NOMO-1 (cell line): Measurements from ENCODE around the gene SHROOM4.

Source experiments
- DNase-seq, 2 experiments: peaks; one replicate each; lab custom pipeline; 2025; ENCODE audit not compliant: unreplicated experiment in 2 of 2; lab: John Stamatoyannopoulos, UW

Gene SHROOM4

DNA sequence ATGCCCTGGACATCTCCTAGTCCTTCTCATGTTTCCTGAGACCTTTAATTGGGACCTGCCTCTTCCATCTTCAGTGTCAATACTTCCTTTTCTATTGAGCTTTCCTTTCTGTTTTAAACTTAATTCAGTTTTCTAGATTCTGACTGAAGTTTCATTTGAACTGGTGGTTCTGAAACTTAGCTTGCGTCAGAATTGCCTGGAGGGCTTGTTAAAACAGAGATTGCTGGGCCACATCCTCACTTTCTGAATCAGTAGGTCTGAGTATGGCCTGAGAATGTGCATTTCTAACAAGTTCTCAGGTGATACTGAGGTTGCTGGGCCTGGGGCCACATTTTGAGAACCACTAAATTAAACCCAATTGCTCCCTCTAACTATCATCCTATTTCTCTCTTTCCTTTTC lies 191.2 kb downstream of the SHROOM4 start:
- DNase-seq = no peak

DNA sequence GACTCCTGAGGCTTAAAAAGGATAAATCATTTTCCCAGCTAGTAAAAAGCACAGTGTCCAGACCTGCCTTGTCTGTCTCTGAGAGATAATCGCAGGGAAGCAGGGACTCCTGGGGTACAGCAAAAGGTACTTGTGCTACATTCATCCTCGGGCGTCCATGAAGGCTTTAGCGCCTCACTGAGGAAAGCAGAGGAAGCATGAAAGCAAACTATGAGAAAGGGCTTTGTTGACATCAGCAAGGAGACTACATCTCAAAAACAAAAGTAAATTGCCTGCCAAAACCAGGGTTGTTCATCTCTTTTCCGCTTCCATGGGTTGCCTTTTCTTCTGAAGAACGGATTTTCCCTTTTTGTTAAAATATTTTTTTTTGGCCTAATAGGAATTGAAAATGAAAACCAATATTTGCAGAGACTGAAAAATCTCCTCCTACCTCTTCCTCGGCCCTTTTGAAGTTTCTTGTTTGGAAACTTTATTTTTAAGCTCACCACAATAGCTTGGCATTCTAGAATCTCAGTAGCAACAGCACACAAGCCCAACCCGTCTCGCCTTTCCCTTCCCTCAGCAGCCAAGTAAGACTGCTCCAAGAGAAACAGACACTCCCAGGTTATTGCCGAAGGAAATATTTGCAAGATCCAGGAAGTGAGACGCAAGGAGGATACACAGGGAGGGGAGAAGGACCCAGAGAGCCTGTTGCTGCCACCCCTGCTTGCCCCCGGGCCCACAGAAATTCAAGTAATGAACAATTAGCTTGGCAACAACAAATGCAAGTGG lies 195.0 kb downstream of the SHROOM4 start:
- DNase-seq = no peak

DNA sequence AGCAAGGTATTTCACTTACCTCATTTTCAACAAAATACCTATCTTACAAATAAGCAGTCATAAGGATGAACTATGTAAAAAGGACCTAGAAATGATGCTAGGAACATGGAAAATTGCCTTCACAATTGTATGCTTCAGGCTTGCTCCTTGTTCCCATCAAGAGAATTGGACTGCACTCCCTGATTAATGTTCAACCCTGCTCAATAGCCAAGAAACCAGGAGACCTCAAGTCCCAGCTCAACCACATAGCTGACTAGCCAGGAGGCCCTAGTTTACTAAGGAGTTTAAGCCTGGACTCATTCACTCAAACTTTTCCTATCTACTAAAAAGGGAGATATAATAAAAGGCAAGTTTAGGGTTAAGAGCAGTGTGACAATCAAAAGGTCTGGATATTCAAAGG lies 196.8 kb downstream of the SHROOM4 start:
- DNase-seq = no peak

DNA sequence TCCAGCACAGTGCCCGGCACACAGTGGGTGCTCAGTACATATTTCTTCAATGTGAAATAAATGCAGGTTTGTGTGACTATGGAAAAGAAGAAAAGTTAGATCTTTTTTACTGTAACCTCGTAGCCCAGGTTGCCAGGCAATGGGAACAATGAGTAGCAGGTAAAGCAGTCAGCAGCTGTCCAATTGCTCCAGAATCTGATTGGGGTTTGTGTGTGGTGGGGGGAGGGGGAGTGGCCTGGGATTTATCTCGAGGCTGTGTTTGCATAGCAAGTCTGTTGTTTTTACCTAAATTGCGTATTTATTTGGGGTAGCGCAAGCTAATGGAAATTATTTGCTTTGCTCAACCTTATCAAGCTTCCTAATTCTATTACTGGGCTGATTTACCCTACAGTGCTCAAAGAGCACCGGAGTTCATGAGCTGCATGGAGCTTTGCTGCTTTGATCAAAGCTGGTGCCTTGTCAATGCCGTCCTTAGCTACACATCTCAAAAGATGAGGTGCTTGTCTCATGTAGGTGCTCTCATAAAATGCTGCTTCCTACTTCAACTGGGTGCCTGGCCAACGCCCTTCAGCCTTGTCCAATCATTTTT lies 198.3 kb downstream of the SHROOM4 start:
- no peak for DNase-seq

DNA sequence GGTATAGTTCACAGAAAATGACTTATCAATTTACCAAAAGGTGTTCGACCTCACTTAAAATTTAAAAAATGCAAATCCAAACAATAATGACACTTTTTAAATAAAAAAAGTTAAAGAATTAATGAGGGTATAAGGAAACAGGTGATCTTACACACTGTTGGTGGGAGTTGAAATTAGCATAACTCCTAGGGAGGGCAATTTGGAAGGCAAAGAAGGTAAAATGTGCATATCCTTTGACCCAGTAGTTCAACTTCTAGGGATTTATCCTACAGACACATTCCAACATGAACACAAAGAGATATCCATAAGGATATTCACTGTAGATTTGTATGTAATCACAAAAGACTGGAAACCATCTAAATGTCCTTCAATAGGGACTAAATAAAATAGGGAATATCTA lies 199.5 kb downstream of the SHROOM4 start:
- no peak for DNase-seq

DNA sequence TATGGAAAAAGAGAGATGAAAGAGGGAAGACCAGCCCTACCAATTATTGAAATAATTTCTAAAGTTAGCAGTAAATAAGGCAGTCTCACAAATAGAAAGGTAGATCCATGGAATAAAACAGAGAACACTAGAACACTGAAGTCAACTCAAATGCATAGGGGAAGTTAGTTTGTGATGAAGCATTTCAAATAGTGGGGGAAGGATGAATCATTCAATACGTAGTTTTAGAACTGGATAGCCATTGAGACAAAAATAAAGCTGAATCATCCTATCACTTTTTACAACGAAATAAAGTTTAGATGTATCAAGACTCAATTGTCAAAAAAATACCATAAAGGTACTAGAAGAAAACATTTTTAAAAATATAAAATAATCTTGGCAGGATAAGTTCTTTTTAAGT lies 200.1 kb downstream of the SHROOM4 start:
- DNase-seq = peak in 1 of 2 experiments; percentile 0

DNA sequence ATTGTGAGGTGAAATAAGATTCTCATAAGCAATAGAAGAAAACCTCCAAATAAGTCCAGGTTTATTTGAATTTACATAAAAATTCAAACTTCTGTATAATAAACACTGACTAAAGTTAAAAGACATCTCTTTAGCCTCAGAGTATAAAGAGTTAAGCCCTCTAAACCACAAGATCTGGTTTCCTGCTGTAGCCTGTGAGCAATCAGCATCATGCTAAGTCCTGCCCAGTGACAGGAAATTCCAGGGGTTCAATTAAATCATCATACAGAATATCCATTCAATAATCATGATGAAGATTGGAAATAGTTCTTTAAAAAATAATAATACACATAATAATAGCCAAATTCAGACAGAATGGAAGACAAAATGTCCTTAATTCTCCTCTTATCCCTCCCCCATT lies 204.2 kb downstream of the SHROOM4 start:
- DNase-seq = no peak

DNA sequence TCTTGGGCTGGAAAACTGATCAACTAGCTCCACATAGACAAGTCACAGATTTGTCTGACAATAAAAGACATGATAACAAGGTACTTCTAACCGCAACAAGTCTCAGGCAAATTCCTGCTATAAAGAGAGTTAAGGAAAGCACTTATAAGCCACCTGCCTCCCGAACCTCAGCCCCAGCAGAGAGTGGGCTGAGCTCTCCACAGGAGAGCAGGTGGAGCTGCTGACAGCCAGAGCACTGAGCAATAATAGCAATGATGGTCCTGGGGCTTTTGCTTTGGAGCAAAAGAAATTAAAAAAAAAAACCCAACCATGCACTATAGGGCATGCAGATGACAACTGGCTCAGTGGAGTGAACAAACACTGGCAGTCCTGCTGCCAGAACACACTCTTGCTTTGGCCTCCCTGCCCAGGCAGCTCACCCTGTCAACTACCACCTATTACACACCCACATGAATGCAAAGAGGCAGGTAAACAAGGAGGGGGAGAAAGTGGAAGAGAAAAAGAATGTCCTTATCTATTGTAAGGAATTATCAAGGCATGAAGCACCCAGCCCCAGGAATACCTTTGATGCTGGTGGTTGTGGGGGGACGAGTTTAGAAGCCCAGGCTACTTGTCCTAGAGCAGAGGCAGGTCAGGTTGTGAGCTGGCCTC lies 207.6 kb downstream of the SHROOM4 start:
- DNase-seq = no peak

DNA sequence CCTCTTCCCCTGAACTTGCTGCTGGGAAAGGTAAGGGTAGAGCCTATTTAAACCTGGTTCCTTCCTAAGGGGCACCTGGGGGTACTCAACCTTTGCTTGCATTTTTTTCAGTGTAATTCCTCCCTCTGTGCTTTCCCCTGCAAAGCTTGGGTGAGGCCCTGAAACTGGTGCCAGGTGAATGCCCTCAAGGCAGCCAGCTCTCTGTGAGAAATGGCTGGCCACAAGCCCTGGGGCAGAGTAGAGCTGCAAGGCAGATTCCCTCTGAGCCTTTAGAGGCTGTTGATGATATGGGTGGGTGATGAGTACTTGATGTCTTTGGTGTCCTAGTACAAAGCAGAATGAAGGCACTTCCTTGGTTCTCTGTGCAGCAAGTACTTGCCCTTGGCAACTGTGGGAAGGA lies 217.9 kb downstream of the SHROOM4 start:
- no peak for DNase-seq

DNA sequence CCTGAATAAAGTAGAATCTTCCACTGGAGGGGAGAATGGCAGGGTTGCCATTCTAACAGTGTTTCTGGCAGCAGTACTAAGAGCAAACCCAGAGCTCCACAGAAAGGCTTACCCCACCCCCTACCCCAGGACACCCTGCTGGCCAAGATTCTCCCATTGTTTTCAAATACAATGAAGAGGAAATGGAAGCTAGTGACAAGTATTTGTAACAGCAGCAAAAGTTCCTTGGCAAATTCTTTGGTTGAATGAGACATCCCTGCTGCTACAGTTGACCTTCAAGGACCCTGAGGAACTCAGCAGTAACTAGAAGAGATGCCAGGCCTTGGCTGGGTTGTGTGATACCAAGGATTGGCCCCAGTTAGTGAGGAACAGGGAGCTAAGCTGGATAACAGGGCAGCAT lies 219.2 kb downstream of the SHROOM4 start:
- DNase-seq = no peak

DNA sequence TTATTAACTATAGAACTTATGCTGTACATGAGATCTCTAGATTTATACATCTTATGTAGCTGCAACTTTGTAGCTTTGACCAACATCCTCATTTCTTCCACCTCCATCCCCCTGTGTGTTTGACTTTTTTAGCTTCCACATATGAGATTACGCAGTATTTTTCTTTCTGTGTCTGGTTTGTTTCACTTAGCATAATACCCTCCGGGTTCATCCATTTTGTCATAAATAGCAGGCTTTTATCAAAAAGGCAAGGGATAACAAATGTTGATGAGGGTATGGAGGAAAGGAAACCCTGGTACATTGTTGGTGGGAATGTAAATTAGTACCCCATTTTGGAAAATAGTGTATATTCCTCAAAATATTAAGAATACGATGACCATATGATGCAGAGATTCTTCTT lies 227.0 kb downstream of the SHROOM4 start:
- no peak for DNase-seq

DNA sequence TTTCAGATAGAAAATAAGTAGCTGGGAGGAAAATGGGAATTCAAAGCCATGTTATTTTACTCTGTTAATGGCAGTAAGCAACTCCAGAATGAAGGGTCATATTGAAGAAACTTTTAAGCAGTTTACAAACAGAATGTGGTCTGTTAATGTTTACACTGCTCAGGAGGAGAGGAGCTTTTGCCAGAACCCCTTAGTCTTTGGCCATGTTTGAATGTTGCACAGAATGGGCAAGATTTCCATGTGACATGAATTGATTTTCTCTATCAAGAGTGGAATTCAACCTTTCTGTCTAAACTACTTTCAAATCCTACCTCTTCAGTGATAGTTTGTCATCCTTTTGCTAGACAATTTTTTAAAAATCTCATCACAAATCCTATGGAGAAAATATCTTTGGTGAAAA lies 227.6 kb downstream of the SHROOM4 start:
- no peak for DNase-seq

DNA sequence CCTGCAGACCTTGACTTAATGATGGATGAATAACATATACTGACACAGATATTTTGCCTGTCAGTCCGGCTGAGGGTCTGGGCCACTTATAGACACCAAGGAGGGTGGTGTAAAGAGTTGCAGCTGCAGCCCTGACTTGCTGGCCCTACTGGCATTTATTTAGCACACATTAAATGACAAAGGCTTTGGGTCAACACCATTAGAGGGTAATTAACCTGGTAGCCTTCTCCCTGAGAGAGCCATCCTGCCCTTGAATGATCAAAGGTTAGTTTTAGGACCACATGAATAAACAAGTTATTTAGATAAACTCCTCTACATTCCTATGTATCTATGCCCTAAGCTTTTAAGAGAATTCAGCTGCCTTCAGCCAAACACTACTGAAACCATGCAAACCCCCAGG lies 232.6 kb downstream of the SHROOM4 start:
- DNase-seq = no peak

DNA sequence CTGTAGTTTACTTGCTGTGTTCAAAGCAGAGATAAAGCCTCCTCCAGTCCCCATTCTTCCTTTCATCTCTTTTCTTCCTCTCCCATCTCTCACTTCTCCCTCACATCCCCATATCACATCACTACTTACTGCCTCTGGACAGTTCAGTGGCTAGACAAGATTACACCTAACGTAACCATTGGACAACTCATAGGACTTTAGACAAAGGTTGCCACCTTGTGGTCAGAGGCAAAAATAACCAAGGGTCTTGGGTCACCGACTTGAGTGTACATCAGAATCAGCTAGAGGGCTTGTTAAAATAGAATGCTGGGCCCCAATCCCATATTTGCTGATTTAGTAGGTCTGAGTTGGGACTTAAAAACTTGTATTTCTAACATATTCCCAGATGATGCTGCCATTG lies 234.0 kb downstream of the SHROOM4 start:
- peak; percentile 23 to 56 for DNase-seq

DNA sequence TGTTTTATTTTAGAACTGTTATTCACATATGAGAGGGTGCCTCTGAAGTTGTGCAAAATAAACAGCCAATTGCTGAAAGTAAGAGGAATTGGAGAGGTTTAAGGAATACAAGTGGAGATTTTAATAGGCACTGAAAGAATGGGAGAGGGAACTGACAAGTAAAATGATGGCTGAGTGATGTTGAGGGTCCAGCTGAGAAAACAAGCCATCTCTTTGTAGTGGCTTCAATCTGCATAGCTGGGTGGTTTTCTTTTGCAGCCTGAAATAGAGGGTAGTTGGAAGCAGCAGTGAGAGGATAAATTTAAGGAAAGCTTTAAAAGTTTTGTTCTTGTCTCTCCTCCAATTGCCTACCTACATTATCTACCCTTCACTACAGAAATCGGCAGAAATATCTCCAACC lies 236.7 kb downstream of the SHROOM4 start:
- no peak for DNase-seq

DNA sequence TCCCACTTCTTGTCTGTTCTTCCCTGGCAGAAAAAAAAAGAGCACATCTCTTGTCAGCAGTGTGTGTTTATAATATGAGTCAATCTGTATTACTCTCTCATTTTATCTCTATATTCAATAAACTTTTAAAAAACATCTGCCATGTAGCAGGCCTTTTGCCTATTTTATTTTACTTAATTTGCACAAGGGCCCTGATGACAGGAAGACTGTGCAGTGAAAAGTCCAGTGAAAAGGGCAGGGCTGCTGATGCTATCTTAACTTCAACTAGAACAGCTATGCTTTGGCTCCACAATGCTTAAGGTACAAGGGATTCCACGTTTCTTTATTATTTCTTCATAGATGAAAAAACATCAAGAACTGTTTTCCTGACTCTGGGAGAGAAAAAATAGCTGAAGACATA lies 246.4 kb downstream of the SHROOM4 start:
- DNase-seq = no peak

DNA sequence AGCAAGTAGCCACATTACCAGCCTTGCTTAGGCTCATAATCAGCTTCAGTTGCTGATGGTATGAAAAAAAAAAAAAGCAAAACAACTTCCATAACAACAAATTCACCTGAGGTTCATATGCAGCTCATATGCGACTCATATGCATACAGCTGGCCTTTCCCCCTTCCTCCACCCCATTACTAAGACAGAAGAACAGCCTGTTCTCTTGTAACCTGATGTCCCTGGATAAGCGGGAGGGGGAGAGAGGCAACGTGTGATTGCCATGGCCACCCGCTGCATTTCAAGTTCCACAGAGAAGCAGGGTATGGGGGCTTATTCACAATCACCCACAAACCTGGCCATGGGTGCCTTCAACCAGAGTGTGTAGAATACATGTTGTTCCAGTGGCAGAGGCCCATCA lies 248.3 kb downstream of the SHROOM4 start:
- DNase-seq = no peak
